ENCODE results near the gene PAX8.
"Not testable (repeated sequence)": the region's sequence is repeated elsewhere in the genome, so short reads cannot be mapped to it uniquely, and the experiment has no call there.

Gene PAX8

DNA sequence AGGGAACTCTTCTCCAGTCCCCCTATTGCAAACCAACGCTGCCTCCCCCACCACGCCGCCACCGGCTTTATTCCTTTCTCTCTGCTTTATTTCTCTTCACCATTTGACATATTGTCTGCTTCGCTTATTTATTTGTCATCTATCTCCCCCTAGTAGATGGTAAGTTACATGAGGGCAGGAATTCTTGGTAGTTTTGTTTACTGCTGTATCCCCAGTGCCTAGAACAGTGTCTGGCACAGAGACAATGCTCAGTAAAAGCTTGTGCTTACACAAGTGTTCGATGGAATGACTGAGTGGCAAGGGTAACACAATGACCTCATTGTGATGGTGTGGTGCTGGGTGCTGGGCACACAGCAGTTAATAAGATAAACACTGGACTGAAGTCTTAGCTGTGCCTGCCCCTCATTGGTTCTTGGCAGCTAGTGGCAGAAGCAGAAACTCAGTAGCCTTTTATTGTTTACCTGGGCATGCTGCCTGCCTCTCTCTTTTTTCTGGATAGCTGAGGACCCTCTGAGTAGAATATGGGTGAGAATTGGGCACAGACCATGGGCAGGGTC is 9.5 kb upstream of the PAX8 start:
- not testable (repeated sequence) for DNase-seq

DNA sequence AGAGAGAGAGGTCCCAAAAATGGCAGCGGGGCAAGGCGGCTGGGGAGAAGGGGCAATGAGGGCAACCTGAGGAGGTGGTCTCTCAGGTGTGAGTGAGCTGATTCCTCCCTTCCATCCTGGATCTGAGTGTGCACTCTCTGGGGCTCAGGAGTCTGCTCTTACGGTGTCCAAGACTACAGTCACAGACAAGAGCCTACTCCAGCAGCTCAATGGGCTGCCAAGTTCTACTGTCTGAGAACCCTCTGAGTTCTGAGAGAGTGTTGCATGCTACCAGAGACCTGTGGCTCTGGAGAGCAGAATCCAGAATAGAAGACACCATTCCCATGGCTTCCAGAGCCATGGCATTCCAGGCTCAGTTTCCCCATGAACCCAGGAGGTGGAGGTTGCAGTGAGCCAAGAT is 7.1 kb upstream of the PAX8 start:
- DNase-seq: no peak

DNA sequence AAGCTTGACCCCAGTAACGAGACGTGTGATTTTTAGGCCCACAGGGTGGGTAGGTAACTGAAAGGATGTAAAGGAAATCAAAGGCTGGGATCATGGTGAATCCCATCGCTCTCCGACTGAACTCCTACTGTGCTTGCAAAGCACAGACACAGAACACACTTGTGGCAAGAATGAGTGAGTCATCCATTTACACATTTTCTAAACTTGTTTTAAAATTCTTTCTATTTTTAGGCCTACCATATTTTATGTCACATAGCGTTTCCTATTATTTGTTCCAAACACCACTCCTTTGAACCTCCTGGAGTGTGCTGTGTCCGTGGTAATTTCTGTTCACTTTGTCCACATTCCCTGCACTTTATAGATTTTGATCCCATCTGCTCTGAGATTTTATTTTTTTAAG is 6.3 kb upstream of the PAX8 start:
- not testable (repeated sequence) for DNase-seq

DNA sequence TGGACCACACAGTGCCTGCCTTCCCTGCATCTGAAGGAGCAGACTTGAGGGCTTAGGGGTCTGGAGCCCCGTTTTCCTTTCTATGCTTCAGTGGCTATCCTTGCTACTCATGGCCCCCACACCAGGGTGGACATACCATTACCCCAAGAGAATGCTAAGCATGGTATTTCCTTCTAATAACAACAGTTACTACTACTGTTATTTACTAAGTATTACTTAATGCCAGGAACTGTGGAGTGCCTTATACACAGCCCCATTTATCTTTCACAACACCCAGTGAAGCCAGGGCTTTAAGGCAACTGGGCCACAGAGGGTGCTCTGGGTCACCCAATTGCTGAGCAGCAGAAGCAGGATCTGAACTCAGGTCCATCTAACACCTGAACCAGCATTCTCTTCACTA is 5.8 kb upstream of the PAX8 start:
- DNase-seq: no peak

DNA sequence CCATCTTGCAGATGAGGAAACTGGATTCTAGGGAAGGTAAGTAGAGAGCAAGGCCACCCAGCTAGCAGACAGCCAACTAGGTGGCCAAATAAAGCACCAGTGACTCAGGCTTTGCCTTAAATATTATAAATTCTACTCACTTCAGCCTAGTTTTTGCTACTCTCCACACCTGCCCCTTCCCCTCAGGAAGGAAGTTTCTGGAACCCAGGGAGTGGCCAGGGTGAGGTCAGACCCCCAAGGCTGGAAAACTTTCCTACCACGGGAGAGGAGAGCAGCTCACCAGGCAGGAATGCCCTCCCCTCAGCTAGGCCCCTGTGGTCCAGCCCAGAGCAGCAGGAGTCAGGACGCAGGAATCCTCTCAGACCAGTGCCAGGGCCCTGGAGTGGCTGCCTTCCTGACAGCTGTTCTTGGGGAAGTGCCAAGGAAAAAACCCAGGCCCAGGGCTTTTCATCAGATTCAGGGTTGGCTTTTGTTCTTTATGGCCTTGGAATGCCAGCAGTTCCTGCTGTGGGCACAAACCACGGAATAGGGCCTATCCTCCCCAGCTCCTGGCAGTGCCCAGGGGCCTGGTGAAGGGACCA is 5.1 kb upstream of the PAX8 start:
- DNase-seq: no peak

DNA sequence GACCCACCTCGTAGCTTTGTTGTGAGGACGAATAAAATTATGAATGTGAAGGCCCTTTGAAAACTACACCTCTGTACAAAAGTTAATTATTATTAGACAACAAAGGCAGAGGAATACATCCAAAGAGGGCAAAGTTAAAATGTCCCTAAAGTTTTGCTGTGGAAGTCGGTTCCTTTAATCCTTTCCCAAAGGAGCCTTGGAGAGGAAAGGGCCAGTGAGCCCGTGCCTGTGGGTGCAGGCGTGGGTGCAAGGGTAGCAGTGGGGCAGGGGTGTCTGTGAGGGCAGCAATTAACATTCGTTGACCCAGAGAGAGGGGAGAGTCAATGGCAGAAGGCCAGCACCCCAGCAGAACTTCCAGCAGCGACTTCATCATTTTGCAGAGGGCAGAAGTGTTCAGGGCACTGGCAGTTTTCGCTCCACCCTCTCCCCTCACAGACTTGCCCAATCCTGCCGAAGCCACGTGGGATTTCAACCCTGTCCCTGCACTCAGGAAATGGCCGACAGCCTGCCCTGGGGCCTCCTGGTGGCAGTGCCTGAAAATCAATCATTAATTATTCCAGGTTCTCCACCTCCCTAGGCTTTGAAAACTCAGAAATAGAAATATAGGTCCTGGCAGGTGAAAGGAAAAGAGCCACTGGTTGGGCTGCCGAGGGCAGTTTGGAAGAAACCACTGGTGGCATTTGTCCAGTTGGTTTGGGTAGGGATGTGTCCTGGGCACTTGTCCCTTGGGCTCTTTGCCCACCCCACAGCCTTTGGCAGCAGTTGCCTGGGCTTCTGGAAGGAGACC is 4.2 kb upstream of the PAX8 start:
- DNase-seq: peak; percentile 62

DNA sequence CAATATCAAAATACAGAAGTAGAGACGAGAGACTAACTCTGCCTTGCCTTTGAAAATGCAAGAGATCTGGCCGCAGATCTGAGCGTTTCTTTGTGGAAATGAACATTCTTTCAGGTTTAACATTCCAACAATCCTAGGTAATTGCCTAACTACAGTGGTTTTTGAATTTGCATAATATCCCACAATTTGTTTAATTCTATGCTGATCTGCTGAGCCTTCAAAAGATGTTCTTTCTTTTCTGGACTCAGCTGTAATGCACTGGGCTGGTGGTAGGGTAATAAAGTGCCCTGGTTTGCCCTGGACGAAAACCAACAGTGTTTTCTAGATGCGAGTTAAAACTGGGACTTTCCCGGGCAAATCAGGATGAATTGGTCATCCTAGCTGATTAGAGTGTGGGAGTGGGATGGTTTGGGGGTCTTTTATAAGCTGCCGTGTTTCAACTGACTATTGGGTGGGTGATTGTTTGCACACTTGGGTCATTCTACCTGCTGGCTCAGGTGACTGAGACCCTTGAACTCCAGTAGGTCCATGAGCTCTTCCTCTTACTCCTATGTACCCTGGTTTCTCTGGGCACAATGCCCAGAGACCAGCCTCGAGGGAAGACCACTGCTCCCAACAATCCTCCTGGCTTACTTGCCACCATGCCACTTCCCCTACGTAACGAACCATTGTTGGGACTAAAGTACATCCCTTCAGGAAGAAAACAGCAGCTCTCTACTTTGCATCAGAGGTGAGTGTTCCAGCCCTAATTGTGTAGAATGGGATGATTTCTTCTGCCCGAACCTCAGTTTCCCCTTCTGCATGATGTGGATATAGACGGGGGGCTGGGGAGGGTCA is 3.4 kb upstream of the PAX8 start:
- DNase-seq: no peak

DNA sequence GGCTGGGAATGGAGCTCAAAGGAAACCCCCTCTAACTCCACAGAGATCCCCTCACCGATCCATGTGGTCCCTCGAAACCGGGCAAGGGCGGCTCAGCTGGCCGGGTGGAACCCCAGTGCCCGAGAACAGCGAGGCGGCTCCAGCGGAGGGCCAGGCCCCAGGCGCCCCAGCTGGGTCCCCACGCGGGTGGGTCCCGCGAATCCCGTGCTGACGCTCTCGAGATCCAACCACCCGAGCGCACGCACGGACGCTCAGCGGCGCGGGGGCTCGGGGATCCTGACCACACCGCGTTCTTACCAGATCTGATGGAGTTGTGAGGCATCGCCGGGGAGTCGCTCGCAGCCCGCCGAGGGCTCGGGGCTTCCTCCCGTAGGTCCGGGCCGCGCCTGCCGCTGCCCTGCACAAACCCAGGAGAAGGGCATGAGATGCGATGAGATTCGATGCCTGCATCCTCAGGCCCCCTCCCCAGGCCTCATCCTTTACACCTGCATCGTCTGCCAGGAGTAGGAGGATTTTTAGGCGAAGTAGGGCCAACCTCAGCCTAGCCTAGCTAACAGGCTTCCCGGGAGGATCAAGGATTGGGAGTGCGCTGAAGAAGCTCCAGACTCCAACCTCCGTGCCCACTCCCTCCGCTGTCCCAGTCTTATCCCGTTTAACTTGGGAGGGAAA is 514 bp downstream of the PAX8 start:
- no peak for DNase-seq

DNA sequence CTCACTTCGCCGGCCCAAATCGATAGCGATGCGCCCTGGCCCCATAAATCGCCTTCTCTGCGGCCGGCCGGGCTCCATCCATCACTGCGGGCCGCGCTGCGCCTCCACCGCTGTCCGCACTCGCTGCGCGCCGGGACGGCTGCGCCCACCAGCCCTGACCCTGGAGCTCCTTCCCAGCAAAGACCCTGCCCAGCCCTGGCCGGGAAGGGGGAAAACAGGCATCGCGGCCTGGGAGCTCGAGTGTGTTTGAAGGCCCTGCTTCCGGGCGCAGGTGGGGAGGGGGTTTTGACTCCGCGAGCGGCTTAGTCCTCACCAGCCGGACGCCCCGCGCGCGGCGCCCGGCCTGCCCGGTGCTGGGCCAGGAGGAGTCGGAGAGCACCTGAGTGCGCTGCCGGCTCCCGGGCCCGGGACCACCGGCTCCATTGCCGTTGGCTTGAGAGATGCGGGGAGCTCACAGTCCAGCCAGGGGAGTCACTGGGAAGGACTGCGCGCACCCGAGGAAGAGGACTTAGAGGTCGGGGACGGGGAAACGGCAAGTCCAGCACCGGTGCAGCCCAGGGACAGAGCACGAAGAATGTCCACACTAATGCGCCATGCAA is 1.1 kb downstream of the PAX8 start:
- DNase-seq: no peak

DNA sequence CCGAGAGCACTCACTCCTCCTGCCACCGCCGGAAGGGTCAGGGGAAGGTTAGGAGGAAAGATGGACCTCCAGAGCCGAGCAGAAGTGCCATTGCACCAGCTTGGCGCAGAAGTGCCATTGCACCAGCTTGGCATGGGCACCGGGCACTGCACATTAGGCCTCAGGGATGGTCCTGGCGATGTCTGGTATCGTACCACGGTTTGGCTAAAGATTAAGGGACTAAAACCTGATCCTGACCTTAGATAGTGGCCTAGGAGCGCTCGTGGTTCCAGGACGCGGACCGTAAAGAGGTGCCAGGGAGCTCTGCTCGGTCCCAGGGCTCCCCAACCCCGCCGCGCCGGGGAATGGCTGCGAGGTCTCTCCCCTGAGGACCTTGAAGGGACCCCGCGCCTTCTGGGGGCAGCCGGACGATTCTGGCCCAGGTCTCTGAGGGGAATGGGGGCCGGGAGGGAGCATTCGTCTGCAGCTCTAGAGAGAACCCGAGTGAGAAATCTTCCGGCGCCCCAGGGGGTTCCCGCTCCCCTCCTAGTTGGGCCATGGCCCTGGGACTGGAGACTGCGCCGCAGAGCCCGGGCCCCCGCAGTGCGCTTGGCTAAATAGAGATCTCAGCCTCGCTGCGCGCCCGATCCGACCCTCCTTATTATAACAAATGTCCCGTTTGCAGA is 1.8 kb downstream of the PAX8 start:
- DNase-seq: no peak

DNA sequence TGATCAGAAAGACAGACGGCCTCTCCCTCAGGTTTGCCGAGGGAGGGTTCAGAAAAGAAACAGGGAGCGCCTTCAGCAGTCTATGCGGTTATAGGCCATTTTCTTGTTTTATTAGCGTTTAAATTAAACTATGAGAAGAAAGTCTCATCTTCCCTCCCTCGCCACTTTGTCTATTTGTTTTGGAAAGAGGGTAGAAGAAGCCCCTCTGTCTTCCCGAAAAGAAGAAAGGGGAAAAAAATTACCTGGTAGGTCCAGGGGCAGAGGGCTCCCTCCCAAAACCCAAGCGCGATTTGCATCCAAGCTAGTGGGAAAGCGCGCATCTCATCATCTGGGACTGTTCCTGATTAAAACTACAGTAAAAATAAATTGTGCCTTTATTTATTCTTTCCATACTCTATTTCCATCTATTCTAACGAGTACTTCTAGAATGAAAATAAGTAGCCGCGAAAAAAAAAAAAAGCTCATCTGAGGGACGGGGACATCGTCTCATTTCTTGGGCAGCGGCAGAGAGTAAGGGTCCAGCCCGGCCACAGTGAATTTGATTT is 2.4 kb downstream of the PAX8 start:
- no peak for DNase-seq

DNA sequence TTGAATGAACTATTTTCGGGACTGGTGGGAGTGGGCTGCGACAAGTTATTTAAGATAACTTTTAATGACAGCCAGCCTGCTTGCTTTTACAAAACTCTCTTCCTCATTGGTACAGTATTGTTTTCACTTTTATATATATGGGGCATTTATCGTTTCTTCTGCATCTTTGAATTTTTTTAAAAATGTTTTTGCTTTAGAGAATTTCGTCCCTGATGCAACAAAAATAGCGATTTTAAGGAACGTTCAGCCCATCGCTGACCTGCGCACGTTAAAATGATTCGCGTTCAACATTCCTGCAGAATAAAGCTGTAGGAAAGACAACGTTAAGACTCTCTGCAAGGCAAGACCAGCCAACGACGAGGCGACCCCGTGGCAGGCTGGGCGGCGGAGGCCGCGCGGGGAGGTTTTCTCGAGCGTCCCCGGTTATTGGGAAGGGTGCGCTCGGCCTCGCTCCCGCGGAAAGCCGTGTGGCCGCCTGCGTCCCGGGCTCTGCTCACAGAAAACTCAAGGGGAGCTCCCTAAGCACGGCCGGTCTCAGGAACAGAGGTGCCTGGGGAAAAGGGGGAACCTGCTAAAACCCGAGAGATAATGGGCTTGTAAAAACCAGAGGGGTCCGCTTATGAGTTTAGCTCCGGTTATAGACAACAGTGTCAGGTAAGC is 3.0 kb downstream of the PAX8 start:
- no peak for DNase-seq

DNA sequence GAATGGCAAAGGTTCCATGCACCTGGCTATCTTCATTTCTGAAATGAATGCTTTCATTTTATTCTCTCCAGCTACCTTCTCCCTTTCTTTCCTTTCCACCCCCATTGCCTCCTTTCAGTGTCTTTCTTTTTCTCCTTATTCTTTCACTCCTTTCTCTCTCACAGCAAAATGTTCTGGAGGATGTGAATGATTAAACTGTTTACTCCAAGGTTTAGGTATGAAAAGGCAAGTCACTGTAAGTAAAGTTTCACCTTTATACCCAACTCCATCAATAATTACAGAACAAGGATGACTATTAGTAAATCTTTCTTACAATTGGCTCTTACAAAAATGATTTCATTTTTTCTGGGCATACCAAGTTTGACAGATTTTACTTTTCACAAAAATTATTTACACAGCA is 4.3 kb downstream of the PAX8 start:
- no peak for DNase-seq

DNA sequence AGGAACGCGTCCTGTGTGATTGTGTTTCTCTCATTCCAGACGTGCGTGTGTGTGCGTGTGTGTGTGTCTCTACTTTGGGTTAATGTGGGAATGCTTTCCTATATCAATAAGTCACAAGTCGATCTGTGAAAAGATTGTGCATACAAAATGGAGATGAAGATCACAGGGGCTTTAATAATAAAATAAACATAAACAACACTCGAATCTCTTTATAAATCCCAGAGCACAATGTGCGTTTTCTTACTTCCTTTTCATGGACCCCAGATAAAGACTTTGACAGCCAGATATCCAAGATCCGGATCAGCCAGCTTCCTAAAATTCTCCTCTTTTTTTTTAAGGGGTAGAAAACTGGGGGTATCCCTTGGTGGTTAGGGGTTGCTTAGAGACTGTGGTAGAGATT is 4.7 kb downstream of the PAX8 start:
- no peak for DNase-seq

DNA sequence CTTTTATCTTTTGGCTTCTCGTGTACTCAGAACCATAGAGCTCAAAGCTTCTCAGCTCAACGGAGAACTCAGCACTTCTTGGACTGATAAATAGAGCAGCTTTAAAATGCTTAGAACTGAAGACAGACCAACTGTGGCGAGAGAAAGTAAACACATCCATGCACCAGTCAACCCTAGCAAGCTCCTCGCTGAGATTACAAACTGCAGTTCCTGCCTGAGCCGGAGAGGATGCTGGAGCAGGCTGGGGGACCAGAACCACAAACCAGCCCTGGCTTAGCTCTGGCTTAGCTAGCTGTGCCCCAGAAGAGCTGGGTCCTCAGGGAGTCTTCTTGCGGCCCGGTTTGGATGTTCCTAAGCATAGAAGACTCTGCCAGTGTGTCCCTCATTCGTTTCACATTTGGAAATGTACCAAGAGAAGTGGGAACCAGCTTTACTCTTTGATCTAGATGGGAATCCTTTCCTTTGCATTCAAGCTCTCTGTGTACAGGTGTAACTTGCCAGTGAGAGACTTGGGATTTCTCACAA is 5.6 kb downstream of the PAX8 start:
- DNase-seq: peak; percentile 41

DNA sequence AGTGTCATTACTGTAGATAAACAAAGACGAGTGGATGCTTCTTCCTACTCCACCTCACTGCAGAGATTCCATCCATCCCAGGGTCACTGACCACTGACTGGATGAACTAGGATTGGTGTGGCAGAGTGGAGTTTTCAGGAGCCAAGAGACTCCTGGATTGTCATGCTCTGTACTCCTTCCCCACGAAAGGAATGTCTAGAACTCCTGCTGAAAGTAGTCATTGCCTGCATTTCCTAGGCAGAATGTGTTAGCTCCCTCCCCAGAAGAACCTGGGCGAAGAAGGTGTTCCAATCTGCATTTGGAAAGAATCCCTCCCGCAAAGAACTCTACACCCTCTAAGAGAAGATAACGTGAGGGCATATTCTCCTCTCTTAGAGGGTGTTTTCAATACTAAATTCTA is 6.2 kb downstream of the PAX8 start:
- DNase-seq: no peak

DNA sequence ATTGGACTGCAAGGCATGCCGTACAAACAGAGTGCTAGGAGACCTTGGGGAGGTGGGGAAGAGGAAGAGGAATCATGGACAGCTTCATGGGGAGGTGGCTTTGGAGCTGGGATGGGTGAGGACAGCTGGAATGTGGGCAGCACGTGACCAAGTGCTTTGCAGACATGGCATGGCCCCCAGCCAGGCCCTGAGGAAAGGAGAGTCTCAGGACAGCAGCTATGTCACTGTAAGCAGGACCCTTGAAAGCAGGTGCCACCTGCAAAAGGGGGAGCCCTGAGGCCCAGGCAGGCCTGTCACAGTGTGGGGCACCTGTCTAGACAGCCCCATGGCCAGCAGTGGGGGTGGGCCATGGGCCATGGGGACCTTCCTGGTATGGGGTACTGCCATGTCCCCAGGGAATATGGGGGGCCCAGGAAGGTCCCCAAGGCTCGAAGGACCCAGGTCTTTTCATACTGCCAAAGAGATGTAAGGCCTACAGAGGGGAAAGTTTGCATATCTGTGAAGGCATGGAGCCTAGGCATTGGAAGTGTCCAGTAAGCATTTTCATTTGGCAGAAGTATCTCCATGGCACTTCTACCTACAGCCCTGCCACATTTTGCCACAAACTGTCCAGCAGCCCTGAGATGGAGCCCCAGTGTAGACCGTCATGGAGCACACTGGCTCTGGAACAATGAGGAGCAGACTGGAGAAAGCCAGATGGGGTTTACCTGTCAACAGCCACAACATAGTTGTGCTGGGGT is 9.9 kb downstream of the PAX8 start:
- DNase-seq: no peak

DNA sequence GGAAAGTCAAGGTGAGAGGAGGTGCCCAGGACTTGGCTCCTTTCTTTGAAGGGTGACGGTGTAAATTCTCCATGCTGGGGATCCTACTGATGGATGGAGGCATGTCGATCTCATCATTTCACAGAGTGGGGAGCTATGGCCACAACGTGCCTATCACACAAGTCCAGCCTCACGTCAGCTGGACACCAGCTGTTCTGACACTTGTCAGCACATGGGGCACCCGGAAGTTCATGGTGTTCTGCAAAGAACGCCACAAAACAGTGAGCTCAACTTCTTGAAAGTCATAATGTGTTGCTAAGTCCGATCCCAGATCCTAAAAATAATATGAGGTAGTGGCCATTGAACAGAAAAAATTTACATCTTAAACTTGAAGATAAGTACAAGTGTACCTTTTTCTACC is 12.3 kb downstream of the PAX8 start:
- no peak for DNase-seq

DNA sequence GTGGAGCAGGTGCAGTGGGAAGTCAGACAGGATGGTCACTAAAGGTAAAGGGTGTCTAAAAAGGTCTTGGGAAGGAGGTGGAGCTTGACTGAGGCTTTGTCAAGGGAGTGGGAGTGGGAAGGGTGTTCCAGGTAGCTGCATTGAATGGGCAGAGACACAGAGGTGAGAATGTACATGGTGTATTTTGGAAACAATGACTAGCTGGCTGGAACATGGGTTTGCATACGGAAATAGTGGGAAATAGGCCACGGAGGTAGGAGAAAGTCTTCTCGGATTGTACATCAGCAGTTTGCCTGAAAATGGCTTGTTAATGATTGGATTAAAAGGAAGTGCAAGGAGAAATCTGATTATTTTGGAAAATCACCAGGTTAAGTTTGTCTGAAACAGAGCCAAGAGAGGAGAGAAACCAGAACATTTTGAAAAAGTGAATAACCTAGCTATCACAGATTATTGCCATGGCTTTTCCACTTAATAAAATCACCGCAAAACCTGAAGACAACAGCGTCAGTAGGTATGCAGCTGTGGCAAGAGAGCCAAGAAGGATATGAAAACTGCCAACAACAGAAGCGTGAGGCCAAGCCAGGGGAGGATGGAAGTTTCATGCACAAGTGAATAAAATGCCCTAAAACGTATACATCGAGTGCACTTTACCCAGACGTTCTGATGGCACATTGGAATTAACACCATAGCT is 13.9 kb downstream of the PAX8 start:
- no peak for DNase-seq

DNA sequence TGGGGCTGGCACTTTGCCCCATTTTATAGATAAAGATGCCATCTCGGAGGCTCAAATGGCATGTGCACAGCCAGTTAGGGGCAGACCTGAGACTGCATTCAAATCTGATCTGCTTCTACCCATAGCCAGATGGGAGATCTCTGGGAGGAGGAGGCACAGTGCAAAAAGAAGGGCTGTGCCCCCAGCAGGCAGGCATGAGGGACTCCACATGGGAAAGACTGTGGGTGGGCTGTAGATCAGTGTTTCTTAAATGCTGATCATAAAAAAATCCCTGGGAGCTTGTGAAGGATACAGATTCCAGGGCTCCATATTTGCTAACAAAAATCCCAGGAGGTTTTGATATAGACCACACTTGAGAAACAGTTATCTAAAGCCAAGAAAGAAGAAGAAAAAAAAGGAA is 15.2 kb downstream of the PAX8 start:
- DNase-seq: no peak

Data from hematopoietic multipotent progenitor cell treated with erythropoietin and hydrocortisone succinate and interleukin-3 and kit ligand, for 4 days (in vitro differentiated cells).